ENCODE results near the gene TEX52. TPM values are rescaled to one million over a fixed set of nuclear protein-coding genes. Genes with fewer than 3 reads are reported as not detected.

Gene TEX52
- total and polyA plus RNA-seq, 2 of the 8 experiments (the other 6 are each of a cell fraction or from before 2014, with no cell fraction given): not detected

- TF ChIP-seq MAX (IDR thresholded peaks at IDR 0.05) (no peak), RBBP5 (IDR thresholded peaks at IDR 0.05; ENCODE audit: borderline replicate concordance, low read depth, low read length) (no peak)
Observed at GRCh38 chr12:2857021-2857431, at the start of gene TEX52 (continued).
